Measurements from ENCODE around the gene RNF149. TPM values are rescaled to one million over a fixed set of nuclear protein-coding genes. Genes with fewer than 3 reads are reported as not detected.

RNF149 gene
- 10 to 100 TPM; 48.7 to 53.2 TPM for total RNA-seq

DNA sequence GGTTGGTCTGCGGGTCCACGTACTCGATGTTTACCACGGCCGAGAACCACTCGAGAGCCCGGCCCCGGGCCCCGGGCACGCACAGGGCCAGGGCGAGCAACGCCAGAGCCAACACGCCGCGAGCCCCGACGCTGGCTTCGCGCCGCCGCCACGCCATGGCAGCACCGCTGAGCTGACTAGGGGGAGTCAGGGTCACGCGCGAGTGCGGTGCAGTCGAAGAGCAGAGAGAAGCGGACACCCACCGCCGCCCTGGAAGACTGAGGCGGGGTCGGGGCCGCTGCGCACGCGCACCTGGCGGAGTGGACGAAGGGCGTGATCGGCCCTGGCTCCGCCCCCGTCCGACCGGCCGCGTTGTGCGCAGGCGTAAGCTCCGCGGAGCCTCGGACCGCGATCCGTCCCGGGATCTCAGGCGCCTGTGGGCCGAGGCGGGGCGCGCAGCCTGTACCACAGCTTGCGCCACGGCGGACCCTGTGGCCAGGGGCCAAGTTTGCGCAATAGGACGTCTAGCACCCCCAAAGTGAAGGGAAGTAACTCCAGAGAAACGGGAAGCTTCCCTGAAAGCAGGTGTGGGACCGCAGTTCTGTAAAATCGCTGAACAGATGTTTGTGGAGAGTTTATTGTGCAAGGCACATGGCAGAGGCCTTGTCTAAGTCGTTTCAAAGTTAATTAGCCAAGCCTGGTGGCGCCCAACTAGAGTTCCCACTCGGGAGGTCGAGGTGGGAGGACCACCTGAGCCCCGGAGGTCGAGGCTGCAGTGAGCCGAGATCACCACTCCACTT is at the start of gene RNF149:
Gene RNF149, minus strand, starts transcription at position 270 of the 779 bp plus-strand sequence. Its CDS starts 113 bp downstream, at position 157.
- ATAC-seq (peak; percentile 77), DNase-seq (peak; percentile 91)
- peaks cover 25% of the 10 kb centered on the region for H3K36me3 Mint-ChIP-seq (ENCODE audit: low read depth)
- CTCF ChIA-PET: interaction anchor here (0.8 to 1.7 kb wide), 5 partner anchors 10 to 57 kb away, joined by 3 to 5 read pairs (median 3); no protein-coding TSS in a partner anchor
- POLR2A ChIA-PET: interaction anchor here (0.6 to 2.2 kb wide), 12 partner anchors 9 to 437 kb away, joined by 3 to 14 read pairs (median 7); no protein-coding TSS in a partner anchor
- peaks cover 58% of the 10 kb centered on the region for H3K4me1 Mint-ChIP-seq (ENCODE audit: low read depth)
- intact Hi-C loops (cut with micrococcal nuclease): loop anchor here (5.0 kb wide), 1 partner anchor 56 kb away; the partner anchor contains the start of gene CNOT11
- H3K4me3 Mint-ChIP-seq: peak within 1 kb of the TSS; percentile 95
- TF ChIP-seq, protein P1, sequence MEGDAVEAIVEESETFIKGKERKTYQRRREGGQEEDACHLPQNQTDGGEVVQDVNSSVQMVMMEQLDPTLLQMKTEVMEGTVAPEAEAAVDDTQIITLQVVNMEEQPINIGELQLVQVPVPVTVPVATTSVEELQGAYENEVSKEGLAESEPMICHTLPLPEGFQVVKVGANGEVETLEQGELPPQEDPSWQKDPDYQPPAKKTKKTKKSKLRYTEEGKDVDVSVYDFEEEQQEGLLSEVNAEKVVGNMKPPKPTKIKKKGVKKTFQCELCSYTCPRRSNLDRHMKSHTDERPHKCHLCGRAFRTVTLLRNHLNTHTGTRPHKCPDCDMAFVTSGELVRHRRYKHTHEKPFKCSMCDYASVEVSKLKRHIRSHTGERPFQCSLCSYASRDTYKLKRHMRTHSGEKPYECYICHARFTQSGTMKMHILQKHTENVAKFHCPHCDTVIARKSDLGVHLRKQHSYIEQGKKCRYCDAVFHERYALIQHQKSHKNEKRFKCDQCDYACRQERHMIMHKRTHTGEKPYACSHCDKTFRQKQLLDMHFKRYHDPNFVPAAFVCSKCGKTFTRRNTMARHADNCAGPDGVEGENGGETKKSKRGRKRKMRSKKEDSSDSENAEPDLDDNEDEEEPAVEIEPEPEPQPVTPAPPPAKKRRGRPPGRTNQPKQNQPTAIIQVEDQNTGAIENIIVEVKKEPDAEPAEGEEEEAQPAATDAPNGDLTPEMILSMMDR (IDR thresholded peaks at IDR 0.05): no peak
- H3K27ac Mint-ChIP-seq: peak within 1 kb of the TSS; percentile 98
- H3K9me3 Mint-ChIP-seq: no peaks in the 10 kb centered on the region
- no peaks in the 10 kb centered on the region for H3K27me3 Mint-ChIP-seq

- no peaks in the 10 kb centered on the region for H3K9me3 Mint-ChIP-seq
- H3K27ac Mint-ChIP-seq: no peak overlapping the region
- ChIA-PET POLR2A (no interaction called here), CTCF (interaction anchor here (3.1 kb wide), 1 partner anchor 15 kb away, joined by 20 read pairs; no protein-coding TSS in a partner anchor)
- peaks cover 13% of the 10 kb centered on the region for H3K4me1 Mint-ChIP-seq (ENCODE audit: low read depth)
- intact Hi-C loops (cut with micrococcal nuclease): no loop called here
- H3K36me3 Mint-ChIP-seq (ENCODE audit: low read depth): no peaks in the 10 kb centered on the region
- DNase-seq (no peak), ATAC-seq (no peak)
- H3K27me3 Mint-ChIP-seq: no peaks in the 10 kb centered on the region
- no peak overlapping the region for H3K4me3 Mint-ChIP-seq
- TF ChIP-seq, protein P1 (IDR thresholded peaks at IDR 0.05): no peak
These were observed 48.9 kb upstream of the RNF149 start for GRCh38 chr2:101357376-101357775.

DNA sequence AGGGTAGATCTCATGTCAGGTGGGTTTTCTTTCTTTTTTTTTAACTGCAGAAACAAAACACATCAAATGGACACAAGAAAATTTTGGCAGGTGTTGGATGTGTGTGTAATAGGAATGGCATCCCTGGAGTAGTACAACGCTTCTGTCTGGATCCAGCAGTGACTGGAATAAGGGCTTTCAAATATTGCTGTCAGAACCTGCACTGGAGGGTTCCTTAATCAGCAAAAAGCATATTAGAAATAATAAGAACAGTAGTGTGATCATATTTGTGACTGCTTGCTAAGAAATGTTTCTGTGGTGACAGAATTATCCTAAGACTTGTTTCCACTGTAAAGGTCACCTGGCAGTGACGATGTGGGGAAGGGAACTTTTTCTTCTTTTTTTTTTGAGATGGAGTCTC is 48.0 kb upstream of the RNF149 start:
- ChIA-PET POLR2A (no interaction called here), CTCF (interaction anchor here (3.1 kb wide), 1 partner anchor 14 kb away, joined by 20 read pairs; no protein-coding TSS in a partner anchor)
- TF ChIP-seq, protein P1 (IDR thresholded peaks at IDR 0.05): no peak
- no peak for ATAC-seq
- H3K4me3 Mint-ChIP-seq: no peak overlapping the region
- intact Hi-C loops (cut with micrococcal nuclease): no loop called here
- no peaks in the 10 kb centered on the region for H3K9me3 Mint-ChIP-seq
- DNase-seq: no peak
- no peaks in the 10 kb centered on the region for H3K27me3 Mint-ChIP-seq
- H3K27ac Mint-ChIP-seq: no peak overlapping the region
- H3K4me1 Mint-ChIP-seq (ENCODE audit: low read depth): peaks cover 5% of the 10 kb centered on the region
- no peaks in the 10 kb centered on the region for H3K36me3 Mint-ChIP-seq (ENCODE audit: low read depth)

DNA sequence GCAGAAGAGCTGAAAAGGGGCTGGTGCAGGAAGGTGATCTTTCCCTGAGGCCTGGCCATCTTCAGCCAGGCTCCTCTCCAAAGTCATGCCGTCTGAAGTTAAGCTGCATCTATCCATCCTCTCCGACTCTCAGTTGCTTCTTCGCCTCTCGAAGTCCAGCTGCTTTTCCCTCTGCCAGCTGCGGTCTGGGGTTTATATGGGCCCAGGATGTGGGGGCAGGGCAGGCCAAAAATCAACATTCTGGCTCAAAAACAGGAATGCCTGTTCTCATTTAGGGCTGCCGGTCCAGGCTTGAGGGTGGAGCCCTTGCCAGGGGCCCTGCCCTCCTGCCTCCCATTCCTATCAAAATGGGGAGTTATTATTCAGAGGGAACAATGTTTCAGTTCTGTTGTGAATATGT is 47.6 kb upstream of the RNF149 start:
- Mint-ChIP-seq H3K4me3 (no peak overlapping the region), H3K27me3 (no peaks in the 10 kb centered on the region), H3K4me1 (ENCODE audit: low read depth) (peaks cover under 1% of the 10 kb centered on the region), H3K9me3 (no peaks in the 10 kb centered on the region), H3K36me3 (ENCODE audit: low read depth) (no peaks in the 10 kb centered on the region), H3K27ac (no peak overlapping the region)
- ATAC-seq (no peak), DNase-seq (no peak)
- POLR2A ChIA-PET: no interaction called here
- CTCF ChIA-PET: interaction anchor here (3.1 kb wide), 1 partner anchor 14 kb away, joined by 20 read pairs; no protein-coding TSS in a partner anchor
- intact Hi-C loops (cut with micrococcal nuclease): no loop called here
- TF ChIP-seq, protein P1 (IDR thresholded peaks at IDR 0.05): no peak
